H9 (cell line): ENCODE results near the gene CYSTM1. TPM values are rescaled to one million over a fixed set of nuclear protein-coding genes. Genes with fewer than 3 reads are reported as not detected.

ENCODE experiments used
- DNase-seq: peaks from one replicate; pipeline ENCODE4 v3.0.0-alpha.2; 2017
- H2AFZ ChIP-seq: one replicate; pipeline ENCODE4 v1.6.1; 2013; ENCODE audit warnings: mild to moderate bottlenecking, low read length, control low read depth, moderate library complexity
- H2AK5ac ChIP-seq: 2 replicates; pipeline ENCODE4 v1.6.1; 2013; ENCODE audit warnings: low read length, control low read depth, mixed read lengths; ENCODE audit not compliant: insufficient read length
- H2BK120ac ChIP-seq: one replicate; pipeline ENCODE4 v1.6.1; 2013; ENCODE audit warnings: low read depth, mild to moderate bottlenecking, low read length, control low read depth, inconsistent platforms; ENCODE audit not compliant: poor library complexity, severe bottlenecking
- H2BK12ac ChIP-seq: 2 replicates; pipeline ENCODE4 v1.6.1; 2013; ENCODE audit warnings: low read length, control low read depth, mixed read lengths, low read depth; ENCODE audit not compliant: insufficient read length
- H2BK15ac ChIP-seq: 2 replicates; pipeline ENCODE4 v1.6.1; 2013; ENCODE audit warnings: low read depth, low read length, control low read depth
- H2BK20ac ChIP-seq: one replicate; pipeline ENCODE4 v1.6.1; 2013; ENCODE audit warnings: low read depth, mild to moderate bottlenecking, low read length, control low read depth, inconsistent platforms; ENCODE audit not compliant: poor library complexity, severe bottlenecking
- H2BK5ac ChIP-seq: 2 replicates; pipeline ENCODE4 v1.6.1; 2013; ENCODE audit warnings: low read length, control low read depth, mixed read lengths; ENCODE audit not compliant: insufficient read length
- H3K14ac ChIP-seq: 2 replicates; pipeline ENCODE4 v1.6.1; 2013; ENCODE audit warnings: low read length, control low read depth; ENCODE audit not compliant: insufficient read depth
- H3K18ac ChIP-seq: 2 replicates; pipeline ENCODE4 v1.6.1; 2013; ENCODE audit warnings: low read depth, mild to moderate bottlenecking, mixed read lengths, low read length, control low read depth; ENCODE audit not compliant: insufficient read length
- H3K23ac ChIP-seq: 2 replicates; pipeline ENCODE4 v1.6.1; 2013; ENCODE audit warnings: low read length, control low read depth, mixed read lengths, low read depth; ENCODE audit not compliant: insufficient read length
- H3K23me2 ChIP-seq: 2 replicates; pipeline ENCODE4 v1.6.1; 2013; ENCODE audit warnings: low read depth, mild to moderate bottlenecking, mixed read lengths, low read length, control low read depth; ENCODE audit not compliant: insufficient read length, poor library complexity, severe bottlenecking
- H3K27ac ChIP-seq: 2 replicates; pipeline ENCODE4 v1.5.1; 2013; ENCODE audit warnings: low read length, control low read depth, mixed read lengths, low read depth; ENCODE audit not compliant: insufficient read length
- H3K27me3 ChIP-seq: 2 replicates; pipeline ENCODE4 v1.6.1; 2013; ENCODE audit warnings: low read length, control low read depth, inconsistent platforms; ENCODE audit not compliant: insufficient read depth
- H3K4ac ChIP-seq: 2 replicates; pipeline ENCODE4 v1.6.1; 2013; ENCODE audit warnings: low read depth, mild to moderate bottlenecking, control low read depth, inconsistent platforms, low read length, moderate library complexity
- H3K4me1 ChIP-seq: 2 replicates; pipeline ENCODE4 v1.6.1; 2013; ENCODE audit warnings: low read length, control low read depth, inconsistent platforms; ENCODE audit not compliant: insufficient read depth
- H3K4me2 ChIP-seq: 2 replicates; pipeline ENCODE4 v1.6.1; 2013; ENCODE audit warnings: low read length, control low read depth, mixed read lengths; ENCODE audit not compliant: insufficient read length, insufficient read depth
- H3K56ac ChIP-seq: 2 replicates; pipeline ENCODE4 v1.6.1; 2013; ENCODE audit warnings: low read depth, mild to moderate bottlenecking, mixed read lengths, low read length, control low read depth; ENCODE audit not compliant: insufficient read length
- H3K79me1 ChIP-seq: 2 replicates; pipeline ENCODE4 v1.6.1; 2013; ENCODE audit warnings: low read depth, mild to moderate bottlenecking, moderate library complexity, low read length, control low read depth, inconsistent platforms; ENCODE audit not compliant: insufficient read depth, poor library complexity, severe bottlenecking
- H3K79me2 ChIP-seq: 2 replicates; pipeline ENCODE4 v1.6.1; 2013; ENCODE audit warnings: low read length, control low read depth, inconsistent platforms; ENCODE audit not compliant: insufficient read depth
- H3K9ac ChIP-seq: 2 replicates; pipeline ENCODE4 v1.6.1; 2013; ENCODE audit warnings: low read length, control low read depth, mixed read lengths; ENCODE audit not compliant: insufficient read length; ENCODE audit errors: extremely low read depth
- H3K9me3 ChIP-seq: one replicate; pipeline ENCODE4 v1.6.1; 2013; ENCODE audit warnings: low read depth, low read length, inconsistent platforms; ENCODE audit not compliant: control insufficient read depth
- H3T11ph ChIP-seq: one replicate; pipeline ENCODE4 v1.6.1; 2013; ENCODE audit warnings: mild to moderate bottlenecking, low read length, control low read depth, inconsistent platforms
- H4K20me1 ChIP-seq: one replicate; pipeline ENCODE4 v1.6.1; 2013; ENCODE audit not compliant: control insufficient read depth, insufficient read length, insufficient read depth
- H4K5ac ChIP-seq: 2 replicates; pipeline ENCODE4 v1.6.1; 2013; ENCODE audit warnings: low read depth, mild to moderate bottlenecking, mixed read lengths, low read length, control low read depth; ENCODE audit not compliant: insufficient read length
- H4K8ac ChIP-seq: replicated peaks from 2 replicates; pipeline ENCODE4 v1.6.1; 2013; ENCODE audit warnings: low read length, control low read depth, mixed read lengths, low read depth; ENCODE audit not compliant: insufficient read length
- H4K91ac ChIP-seq: 2 replicates; pipeline ENCODE4 v1.6.1; 2013; ENCODE audit warnings: low read depth, mild to moderate bottlenecking, moderate library complexity, mixed read lengths, low read length, control low read depth; ENCODE audit not compliant: insufficient read length
- H3K27ac Mint-ChIP-seq, 3 experiments: 2 replicates in 2 of 3; 3 replicates in 1 of 3; pipeline ENCODE4 v1.8.0; 2020 to 2021; ENCODE audit warnings: mixed read lengths in 3 of 3, mild to moderate bottlenecking in 1 of 3, moderate library complexity in 1 of 3
- H3K27me3 Mint-ChIP-seq: 2 replicates; pipeline ENCODE4 v1.8.0; 2021; ENCODE audit warnings: low read depth, mild to moderate bottlenecking, moderate library complexity, mixed read lengths
- H3K36me3 Mint-ChIP-seq, 3 experiments: 2 replicates in 2 of 3; 3 replicates in 1 of 3; pipeline ENCODE4 v1.8.0; 2020 to 2021; ENCODE audit warnings: low read depth in 3 of 3, mixed read lengths in 3 of 3; ENCODE audit not compliant: insufficient read depth in 1 of 3
- H3K4me1 Mint-ChIP-seq, 2 experiments: 2 replicates each; pipeline ENCODE4 v1.8.0; 2020; ENCODE audit warnings: mixed read lengths in 2 of 2
- H3K4me3 Mint-ChIP-seq, 2 experiments: 2 replicates in 1 of 2; 3 replicates in 1 of 2; pipeline ENCODE4 v1.8.0; 2020 to 2021; ENCODE audit warnings: mild to moderate bottlenecking in 2 of 2, mixed read lengths in 2 of 2, moderate library complexity in 1 of 2
- H3K9me3 Mint-ChIP-seq, 2 experiments: 2 replicates in 1 of 2; 3 replicates in 1 of 2; pipeline ENCODE4 v1.8.0; 2020; ENCODE audit warnings: mild to moderate bottlenecking in 2 of 2, mixed read lengths in 2 of 2, moderate library complexity in 1 of 2
- CTCF ChIP-seq: fragments of 200-600 bp; sonication (generic); conservative IDR thresholded peaks from 3 replicates; pipeline ENCODE4 v1.8.0; 2021; ENCODE audit warnings: antibody characterized with exemption, mild to moderate bottlenecking
- WGBS: extraction: QIAGEN DNeasy Blood & Tissue Kit; methylation state at CpG from one replicate; pipeline ENCODE4 v1.1.7; 2013; ENCODE audit warnings: missing lambda C conversion rate, low lambda C conversion rate, mixed read lengths; ENCODE audit not compliant: insufficient read length; ENCODE audit errors: extremely low coverage; 5-methylcytosine and 5-hydroxymethylcytosine counted together
- total RNA-seq: library from RNA; stranded (reverse); gene quantifications from 2 replicates; pipeline ENCODE4 v1.2.1, GENCODE V29; 2021

CYSTM1 gene
- total RNA-seq, 1 experiment from 2014 or later: 20.6 TPM

- H3K79me1 ChIP-seq: no peaks in the 10 kb centered on the region
- H3K9ac ChIP-seq: no peak overlapping the region
- H4K8ac ChIP-seq: no peak overlapping the region
- no peak overlapping the region for H3T11ph ChIP-seq
- H2AFZ ChIP-seq: no peak overlapping the region
- H4K20me1 ChIP-seq: no peaks in the 10 kb centered on the region
- H3K4ac ChIP-seq: no peak overlapping the region
- no peaks in the 10 kb centered on the region for H3K27me3 ChIP-seq
- TF ChIP-seq CTCF: peak; percentile 11; the same call in 1 of the 3 replicates
- H3K9me3 ChIP-seq: no peaks in the 10 kb centered on the region
- H3K14ac ChIP-seq: no peak overlapping the region
- no peak overlapping the region for H2BK12ac ChIP-seq
- H2BK5ac ChIP-seq: no peak overlapping the region
- H2AK5ac ChIP-seq: no peak overlapping the region
- H4K91ac ChIP-seq: no peak overlapping the region
- H3K27ac ChIP-seq: no peak overlapping the region
- H3K4me2 ChIP-seq: no peak overlapping the region
- no peak overlapping the region for H4K5ac ChIP-seq
- WGBS: no CpG with 5 or more reads among the region's 4 CpGs
- H2BK15ac ChIP-seq: no peak overlapping the region
- DNase-seq: no peak
- peaks cover 3% of the 10 kb centered on the region; the same call in 1 of the 2 replicates for H3K4me1 ChIP-seq
- Mint-ChIP-seq H3K27ac (no peak overlapping the region), H3K9me3 (no peaks in the 10 kb centered on the region), H3K4me3 (no peak overlapping the region), H3K27me3 (peaks cover 6% of the 10 kb centered on the region), H3K4me1 (peaks cover 14 to 20% of the 10 kb centered on the region in 2 experiments), H3K36me3 (no peaks in the 10 kb centered on the region)
- H3K23me2 ChIP-seq: no peaks in the 10 kb centered on the region
- no peak overlapping the region for H3K56ac ChIP-seq
- H2BK20ac ChIP-seq: no peak overlapping the region
- no peak overlapping the region for H2BK120ac ChIP-seq
- H3K18ac ChIP-seq: no peak overlapping the region
- H3K79me2 ChIP-seq: no peaks in the 10 kb centered on the region
- no peak overlapping the region for H3K23ac ChIP-seq
Observed at GRCh38 chr5:140133514-140134167, 41.3 kb upstream of the CYSTM1 start.
